Muscle of arm (tissue), 12 donors: Measurements from ENCODE around the gene SAMD15. TPM values are rescaled to one million over a fixed set of nuclear protein-coding genes. Genes with fewer than 3 reads are reported as not detected.
"Not testable (repeated sequence)": the region's sequence is repeated elsewhere in the genome, so short reads cannot be mapped to it uniquely, and the experiment has no call there.

Source experiments
- DNase-seq: peaks from one replicate; pipeline ENCODE4 v3.0.0-alpha.2; 2013
- polyA plus RNA-seq, 12 donors: library from polyadenylated mRNA; unstranded; fragments of 120-200 nt; gene quantifications; one replicate each; pipeline ENCODE4 v1.2.1, GENCODE V29; 2013; ENCODE audit not compliant: insufficient read length in 12 of 12

SAMD15 gene
- polyA plus RNA-seq, 12 donors: 0.29 to 1.6 (median 0.55) TPM; not detected in 2

DNA sequence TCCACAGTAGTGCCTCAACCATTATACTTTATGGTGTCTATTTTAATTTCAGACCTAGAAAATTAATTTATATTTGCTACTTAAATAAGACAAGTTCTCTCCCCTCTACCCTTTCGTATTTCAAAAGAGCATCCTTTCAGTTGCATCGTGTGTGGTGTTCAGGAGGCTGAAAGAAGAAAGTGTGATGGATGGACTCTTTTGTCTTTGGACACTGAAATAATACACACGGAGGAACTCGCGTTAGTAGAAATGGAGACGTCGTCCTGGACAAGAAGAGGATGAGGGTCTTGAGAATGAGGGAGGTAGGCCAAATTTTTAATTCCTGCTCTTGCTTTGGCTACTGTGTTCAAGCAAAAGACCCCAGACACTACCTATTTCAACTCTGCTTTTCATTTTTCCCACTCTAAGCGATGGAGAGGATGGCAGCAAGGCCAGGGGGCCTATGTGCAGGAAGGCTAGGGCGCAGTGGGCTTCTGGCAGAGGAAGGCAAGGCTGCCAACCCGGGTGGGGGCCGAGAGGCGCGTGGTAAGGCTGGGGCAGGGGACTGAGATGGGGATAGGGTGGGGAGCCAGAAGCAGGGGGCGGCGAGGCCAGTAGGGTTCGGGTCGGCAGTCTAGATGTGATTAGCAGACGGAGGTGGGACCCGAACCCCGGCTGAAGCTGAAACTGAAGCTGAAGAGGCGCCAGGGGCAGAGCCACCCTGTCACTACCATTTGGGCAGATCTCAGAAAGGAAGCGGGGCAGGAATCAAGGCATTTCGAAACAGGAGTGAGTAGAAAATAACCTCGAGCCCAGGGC lies 1.0 kb upstream of the SAMD15 start:
- DNase-seq: peak; percentile 23

GRCh38 chr14:77377502-77377844 lies 294 bp downstream of the SAMD15 start:
- no peak for DNase-seq

- no peak for DNase-seq
Measured at GRCh38 chr14:77378701-77379100, 1.5 kb downstream of the SAMD15 start.

- DNase-seq: no peak
Measured at GRCh38 chr14:77390188-77390587, 13.0 kb downstream of the SAMD15 start.

DNA sequence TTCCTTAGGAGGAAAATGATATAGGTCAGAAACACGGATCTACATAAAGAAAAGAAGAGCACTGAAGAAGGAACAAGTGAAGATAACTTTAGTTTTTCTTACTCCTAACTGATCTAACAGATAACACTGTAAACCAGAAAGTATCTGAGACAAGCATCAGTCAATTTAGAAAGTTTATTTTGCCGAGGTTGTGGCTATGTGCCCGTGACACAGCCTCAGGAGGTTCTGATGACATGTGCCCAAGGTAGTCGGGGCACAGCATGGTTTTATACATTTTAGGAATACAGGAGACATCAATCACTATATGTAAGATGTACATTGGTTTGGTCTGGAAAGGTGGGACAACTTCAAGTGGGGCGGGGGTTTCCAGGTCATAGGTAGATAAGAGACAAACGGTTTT lies 23.0 kb downstream of the SAMD15 start:
- no peak for DNase-seq

GRCh38 chr14:77403768-77404167 lies 26.6 kb downstream of the SAMD15 start:
- no peak for DNase-seq

DNA sequence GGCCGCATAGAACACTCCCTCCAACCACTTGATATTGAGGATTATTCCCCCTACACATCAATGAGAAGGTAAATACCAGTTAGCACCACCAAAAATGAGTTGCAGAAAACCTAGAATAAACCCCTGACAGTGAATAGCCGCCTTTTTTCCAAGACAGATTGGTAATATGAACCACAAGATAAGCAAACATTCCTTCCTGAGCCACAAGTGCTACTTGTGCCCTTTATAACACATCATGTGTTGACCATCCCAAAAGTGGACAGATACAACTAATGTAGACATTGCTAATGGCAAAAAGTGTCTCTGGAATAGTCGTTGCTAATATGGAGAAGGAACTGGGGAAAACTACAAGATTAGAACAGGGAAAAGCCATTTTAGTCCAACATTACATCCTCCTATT lies 28.9 kb downstream of the SAMD15 start:
- DNase-seq: no peak

DNA sequence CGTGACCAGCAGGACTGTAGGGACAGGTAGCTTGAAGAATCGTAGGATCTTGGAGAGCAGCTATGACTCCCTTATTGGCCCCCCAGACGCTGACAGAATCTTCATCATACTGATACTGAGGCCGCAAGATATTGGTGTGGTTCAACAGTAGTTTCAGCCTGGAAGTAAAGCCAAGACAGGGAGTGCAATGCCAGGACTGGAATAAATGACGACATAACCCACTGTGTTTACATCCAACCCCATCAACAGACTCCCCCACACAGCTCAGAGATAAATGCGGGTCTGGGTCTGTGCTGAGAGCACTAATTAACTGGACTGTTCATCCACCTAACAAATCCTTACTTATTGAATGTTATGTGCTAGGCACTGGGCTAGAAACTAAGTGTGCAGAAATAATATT lies 29.5 kb downstream of the SAMD15 start:
- DNase-seq: no peak

- no peak for DNase-seq
Measured at GRCh38 chr14:77407158-77407557, 30.0 kb downstream of the SAMD15 start.

DNA sequence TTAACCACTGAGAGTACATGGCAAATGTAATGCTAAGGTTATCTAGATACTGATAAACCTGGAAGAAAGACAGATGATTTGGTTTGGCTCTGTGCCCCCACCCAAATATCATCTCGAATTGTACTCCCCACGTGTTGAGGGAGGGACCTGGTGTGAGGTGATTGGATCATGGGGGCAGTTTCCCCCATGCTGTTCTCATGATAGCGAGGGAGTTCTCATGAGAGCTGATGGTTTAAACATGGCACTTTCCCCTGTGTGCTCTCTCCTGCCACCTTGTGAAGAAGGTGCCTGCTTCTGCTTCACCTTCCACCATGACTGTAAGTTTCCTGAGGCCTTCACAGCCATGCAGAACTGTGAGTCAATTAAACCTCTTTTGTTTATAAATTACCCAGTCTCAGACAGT lies 32.0 kb downstream of the SAMD15 start:
- no peak for DNase-seq

DNA sequence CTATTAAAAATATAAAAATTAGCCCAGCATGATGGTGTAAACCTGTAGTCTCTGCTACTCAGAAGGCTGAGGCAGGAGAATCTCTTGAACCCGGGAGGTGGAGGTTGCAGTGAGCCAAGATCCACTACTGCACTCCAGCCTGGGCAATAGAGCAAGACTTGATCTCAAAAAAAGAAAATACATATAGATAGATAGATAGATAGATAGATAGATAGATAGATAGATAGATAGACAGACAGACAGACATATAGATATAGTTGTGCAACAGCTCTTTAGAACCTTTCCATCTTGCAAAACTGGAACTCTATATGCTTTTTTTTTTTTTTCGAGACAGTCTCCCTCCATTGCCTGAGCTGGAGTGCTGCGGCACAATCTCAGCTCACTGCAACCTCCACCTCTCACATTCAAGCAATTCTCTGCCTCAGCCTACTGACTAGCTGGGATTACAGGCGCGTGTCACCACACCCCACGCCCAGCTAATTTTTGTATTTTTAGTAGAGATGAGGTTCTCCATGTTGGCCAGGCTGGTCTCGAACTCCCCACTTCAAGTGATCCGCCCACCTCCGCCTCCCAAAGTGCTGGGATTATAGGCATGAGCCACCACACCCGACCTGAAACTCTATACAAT lies 38.3 kb downstream of the SAMD15 start:
- DNase-seq: not testable (repeated sequence)

- not testable (repeated sequence) for DNase-seq
Measured at GRCh38 chr14:77416098-77416497, 38.9 kb downstream of the SAMD15 start.

GRCh38 chr14:77416836-77417235 lies 39.7 kb downstream of the SAMD15 start:
- no peak for DNase-seq

DNA sequence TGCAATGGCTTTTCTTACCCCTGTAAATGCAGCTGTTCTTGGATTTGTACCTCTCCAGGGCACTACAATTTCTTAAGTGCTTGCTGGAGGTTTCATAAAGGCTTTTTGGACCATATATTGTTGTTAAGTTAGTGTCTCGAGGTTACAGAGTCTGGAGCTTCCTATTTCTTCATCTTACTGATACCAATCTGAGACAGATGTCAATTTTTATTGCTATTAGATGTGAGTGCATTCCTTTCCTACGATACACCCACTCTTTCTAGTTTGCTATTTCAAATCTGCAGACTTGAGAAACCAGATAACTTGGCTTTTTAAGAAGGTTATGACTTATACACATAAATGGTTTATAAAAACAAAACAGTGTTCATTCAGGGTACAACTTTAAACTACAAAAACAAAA lies 44.0 kb downstream of the SAMD15 start:
- DNase-seq: no peak

GRCh38 chr14:77423423-77423822 lies 46.2 kb downstream of the SAMD15 start, which contains the start of gene NOXRED1:
Gene NOXRED1 (minus strand): TSS chr14:77423523. CDS start chr14:77422889, 634 bp downstream.
- no peak for DNase-seq

GRCh38 chr14:77424862-77425261 lies 47.7 kb downstream of the SAMD15 start:
- DNase-seq: no peak

DNA sequence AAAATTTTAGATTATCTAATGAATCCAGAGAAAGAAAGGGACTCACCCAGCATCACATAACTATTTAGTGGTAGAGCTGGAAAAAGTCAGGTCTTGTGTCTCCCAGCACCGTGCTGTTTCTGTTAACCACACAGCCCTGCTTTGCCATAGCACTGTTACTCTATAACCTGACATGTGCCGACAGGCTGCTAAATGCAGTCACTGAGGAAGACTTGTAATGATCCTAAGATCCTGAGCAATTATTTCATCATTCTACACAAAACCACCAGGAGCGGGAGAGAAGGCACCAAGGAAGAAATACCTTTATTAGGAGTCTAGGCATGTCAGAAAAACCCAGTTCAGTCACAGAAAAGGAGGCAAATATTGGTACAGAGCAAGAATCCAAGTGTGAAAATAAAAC lies 49.2 kb downstream of the SAMD15 start:
- no peak for DNase-seq

GRCh38 chr14:77436042-77436441 lies 58.9 kb downstream of the SAMD15 start:
- DNase-seq: no peak

DNA sequence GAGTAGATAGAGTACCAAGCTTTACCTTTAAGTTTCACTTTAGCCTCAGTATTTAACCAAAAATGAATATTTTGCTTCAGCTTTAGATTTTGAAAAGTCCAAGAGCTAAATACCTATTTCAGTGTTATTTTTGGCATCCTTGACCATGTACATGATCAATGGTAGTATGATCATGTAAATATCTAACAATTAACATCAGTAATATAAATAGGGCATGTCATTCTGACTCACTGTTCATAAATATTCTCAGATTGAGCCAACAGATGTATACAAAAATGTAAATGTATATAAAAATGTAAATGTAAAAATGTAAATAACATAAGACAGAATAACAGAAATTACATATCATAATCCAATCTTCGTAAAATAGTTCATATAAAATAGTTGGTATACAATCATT lies 61.4 kb downstream of the SAMD15 start:
- no peak for DNase-seq

DNA sequence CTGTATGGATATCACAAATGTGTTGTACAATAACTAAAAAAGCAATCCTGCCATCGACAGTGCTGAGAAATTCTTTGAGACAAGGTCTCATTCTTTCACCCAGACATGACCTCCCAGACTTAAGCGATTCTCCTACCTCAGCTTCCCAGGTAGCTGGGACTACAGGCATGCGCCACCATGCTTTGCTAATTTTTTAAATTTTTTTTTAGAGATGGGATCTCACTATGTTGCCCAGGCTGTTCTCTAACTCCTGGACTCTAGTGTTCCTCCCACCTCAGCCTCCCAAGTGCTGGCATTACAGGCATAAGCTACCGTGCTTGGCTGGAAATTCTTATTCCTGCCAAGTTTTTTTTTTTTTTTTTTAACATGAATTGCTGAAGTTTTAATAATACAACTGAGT lies 62.7 kb downstream of the SAMD15 start:
- no peak for DNase-seq
